ENCODE data around the gene RABEPK.
A peak's percentile ranks its signal among the peaks of the same experiment; 100 is the strongest.
"Not testable (repeated sequence)": the region's sequence is repeated elsewhere in the genome, so short reads cannot be mapped to it uniquely, and the experiment has no call there.

RABEPK gene

DNA sequence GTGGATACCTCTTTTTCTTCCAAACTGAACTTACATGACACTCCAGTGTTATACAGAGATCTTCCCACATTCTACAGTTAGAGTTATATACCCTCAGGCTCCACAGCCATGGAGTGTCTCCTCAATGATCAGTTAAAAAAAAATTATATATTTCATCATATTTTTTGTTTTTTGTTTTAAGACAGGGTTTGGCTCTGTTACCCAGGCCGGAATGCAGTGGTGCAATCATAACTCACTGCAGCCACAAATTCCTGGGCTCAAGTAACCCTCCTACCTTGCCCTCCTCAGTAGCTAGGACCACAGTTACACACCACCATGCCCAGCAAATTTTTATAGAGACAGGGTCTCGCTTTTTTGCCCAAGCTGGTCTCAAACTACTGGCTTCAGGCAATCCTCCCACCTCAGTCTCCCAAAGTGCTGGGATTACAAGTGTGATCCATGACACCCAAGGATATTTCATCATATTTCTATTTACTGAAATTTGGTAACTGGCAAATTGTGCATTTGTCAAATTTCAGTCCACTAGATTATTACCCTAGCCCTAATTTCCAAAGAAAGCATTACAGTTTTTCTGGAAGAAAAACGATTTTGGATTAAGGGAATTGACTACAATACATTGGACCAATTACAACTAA is 38.9 kb upstream of the RABEPK start:
- peak in 1 of 2 donors; percentile 49 for DNase-seq
- peaks cover 0 to 64% (median 20%) of the 10 kb centered on the region in 4 donors for H3K4me1 ChIP-seq
- intact Hi-C loops (cut with DNase I; ENCODE audit: low total_unique reads) = no loop called here
- no peaks in the 10 kb centered on the region for H3K27me3 ChIP-seq
- no peak overlapping the region for H3K4me3 ChIP-seq
- peaks cover 0 to 14% (median 11%) of the 10 kb centered on the region in 3 donors for H3K36me3 ChIP-seq
- peak overlapping the region; percentile 29 to 50 for H3K27ac ChIP-seq
- TF ChIP-seq, protein P1, sequence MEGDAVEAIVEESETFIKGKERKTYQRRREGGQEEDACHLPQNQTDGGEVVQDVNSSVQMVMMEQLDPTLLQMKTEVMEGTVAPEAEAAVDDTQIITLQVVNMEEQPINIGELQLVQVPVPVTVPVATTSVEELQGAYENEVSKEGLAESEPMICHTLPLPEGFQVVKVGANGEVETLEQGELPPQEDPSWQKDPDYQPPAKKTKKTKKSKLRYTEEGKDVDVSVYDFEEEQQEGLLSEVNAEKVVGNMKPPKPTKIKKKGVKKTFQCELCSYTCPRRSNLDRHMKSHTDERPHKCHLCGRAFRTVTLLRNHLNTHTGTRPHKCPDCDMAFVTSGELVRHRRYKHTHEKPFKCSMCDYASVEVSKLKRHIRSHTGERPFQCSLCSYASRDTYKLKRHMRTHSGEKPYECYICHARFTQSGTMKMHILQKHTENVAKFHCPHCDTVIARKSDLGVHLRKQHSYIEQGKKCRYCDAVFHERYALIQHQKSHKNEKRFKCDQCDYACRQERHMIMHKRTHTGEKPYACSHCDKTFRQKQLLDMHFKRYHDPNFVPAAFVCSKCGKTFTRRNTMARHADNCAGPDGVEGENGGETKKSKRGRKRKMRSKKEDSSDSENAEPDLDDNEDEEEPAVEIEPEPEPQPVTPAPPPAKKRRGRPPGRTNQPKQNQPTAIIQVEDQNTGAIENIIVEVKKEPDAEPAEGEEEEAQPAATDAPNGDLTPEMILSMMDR (IDR thresholded peaks at IDR 0.05) = no peak
- H3K9me3 ChIP-seq = no peaks in the 10 kb centered on the region

DNA sequence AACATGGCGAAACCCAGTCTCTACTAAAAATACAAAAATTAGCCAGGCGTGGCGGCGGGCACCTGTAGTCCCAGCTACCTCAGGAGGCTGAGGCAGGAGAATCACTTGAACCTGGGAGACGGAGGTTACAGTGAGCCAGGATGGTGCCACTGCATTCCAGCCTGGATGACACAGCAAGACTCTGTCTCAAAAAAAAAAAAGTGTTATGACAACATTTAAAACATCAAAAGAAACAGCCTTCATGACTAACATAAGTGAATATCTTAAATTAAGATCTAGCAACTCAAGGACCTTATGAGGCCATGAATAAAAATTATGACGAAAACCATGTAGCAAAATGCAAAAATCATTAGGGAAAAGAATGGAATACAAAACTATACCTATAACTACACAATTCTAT is 37.5 kb upstream of the RABEPK start:
- intact Hi-C loops (cut with DNase I; ENCODE audit: low total_unique reads); H3K27me3 ChIP-seq: not testable (repeated sequence)
- H3K27ac ChIP-seq = peak overlapping the region; percentile 37 to 50

DNA sequence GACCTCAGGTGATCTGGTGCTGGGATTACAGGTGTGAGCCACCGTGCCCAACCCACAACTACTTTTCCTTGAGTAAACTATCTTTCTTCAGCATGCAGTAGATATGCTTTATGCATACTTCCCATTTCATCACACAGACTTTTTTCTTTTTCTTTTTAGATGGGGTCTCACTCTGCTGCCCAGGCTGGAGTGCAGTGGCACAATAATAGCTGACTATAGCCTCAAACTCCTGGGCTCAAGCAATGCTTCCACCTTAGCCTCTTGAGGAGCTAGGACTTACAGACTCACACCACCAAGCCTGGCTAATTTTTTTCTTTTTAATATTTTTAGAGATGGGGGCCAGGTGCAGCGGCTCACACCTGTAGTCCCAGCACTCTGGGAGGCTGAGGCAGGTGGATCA is 33.6 kb upstream of the RABEPK start:
- Histone ChIP-seq H3K27ac (peak overlapping the region; percentile 57 to 74), H3K36me3 (peaks cover 15 to 27% (median 18%) of the 10 kb centered on the region in 3 donors), H3K4me3 (no peak overlapping the region), H3K4me1 (peaks cover 0 to 87% (median 14%) of the 10 kb centered on the region in 4 donors), H3K27me3 (no peaks in the 10 kb centered on the region), H3K9me3 (no peaks in the 10 kb centered on the region)
- no peak for DNase-seq
- intact Hi-C loops (cut with DNase I; ENCODE audit: low total_unique reads) = no loop called here
- TF ChIP-seq, protein P1 (IDR thresholded peaks at IDR 0.05) = no peak

More for the DNA sequence above, 37.5 kb upstream of the RABEPK start:
- not testable (repeated sequence) for DNase-seq, H3K9me3 ChIP-seq, H3K4me3 ChIP-seq, H3K36me3 ChIP-seq
- H3K4me1 ChIP-seq = peaks cover 0 to 79% (median 27%) of the 10 kb centered on the region in 4 donors

DNA sequence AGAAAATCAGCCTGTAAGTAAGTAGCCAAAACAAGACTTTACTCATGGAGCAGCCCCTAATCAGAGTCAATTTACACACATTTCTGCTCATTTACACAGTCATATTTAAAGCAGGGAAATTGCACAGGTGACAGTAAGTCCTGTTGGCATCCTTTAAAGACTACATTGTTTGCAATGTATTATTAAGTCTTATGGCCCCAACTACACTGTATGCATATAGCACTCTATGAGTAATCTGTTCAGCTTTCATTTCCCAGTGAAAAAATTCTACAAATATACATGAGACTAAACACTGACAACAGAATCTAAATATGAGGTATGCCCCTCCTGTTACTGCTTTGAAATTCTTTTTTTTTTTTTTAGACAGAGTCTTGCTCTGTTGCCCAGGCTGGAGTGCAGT is 30.4 kb upstream of the RABEPK start:
- Histone ChIP-seq H3K4me3 (no peak overlapping the region), H3K9me3 (no peaks in the 10 kb centered on the region), H3K36me3 (peaks cover 15 to 27% (median 18%) of the 10 kb centered on the region in 3 donors), H3K4me1 (peaks cover 0 to 92% (median 27%) of the 10 kb centered on the region in 4 donors), H3K27me3 (no peaks in the 10 kb centered on the region), H3K27ac (peak overlapping the region in 1 of 2 donors; percentile 0)
- TF ChIP-seq, protein P1 (IDR thresholded peaks at IDR 0.05) = no peak
- DNase-seq = no peak
- intact Hi-C loops (cut with DNase I; ENCODE audit: low total_unique reads) = no loop called here

DNA sequence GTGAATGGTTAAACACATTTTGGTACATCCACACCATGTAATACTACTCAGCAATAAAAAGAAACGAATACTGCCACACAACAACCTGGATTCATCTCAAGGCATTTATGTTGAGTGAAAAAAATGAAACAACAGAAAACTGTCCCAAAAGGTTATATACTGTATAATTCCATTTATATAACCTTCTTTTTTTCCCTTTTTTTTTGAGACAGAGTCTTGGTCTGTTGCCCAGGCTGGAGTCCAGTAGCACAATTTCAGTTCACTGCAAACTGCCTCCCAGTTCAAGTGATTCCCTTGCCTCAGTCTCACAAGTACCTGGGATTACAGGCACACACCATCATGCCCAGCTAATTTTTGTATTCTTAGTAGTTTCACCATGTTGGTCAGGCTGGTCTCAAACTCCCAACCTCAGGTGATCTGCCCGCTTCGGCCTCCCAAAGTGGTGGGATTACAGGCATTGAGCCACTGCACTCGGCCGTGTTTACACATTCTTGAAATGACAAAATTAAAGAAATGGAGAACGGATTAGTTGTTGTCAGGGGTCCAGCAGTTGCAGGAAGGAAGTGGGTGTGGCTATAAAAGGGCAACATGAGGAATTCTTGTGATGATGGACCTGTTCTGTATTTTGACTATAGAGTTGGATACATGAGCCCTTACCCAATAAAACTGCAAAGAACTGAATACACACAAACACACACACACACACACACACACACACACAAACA is 28.1 kb upstream of the RABEPK start:
- DNase-seq = no peak
- intact Hi-C loops (cut with DNase I; ENCODE audit: low total_unique reads) = no loop called here
- TF ChIP-seq, protein P1 (IDR thresholded peaks at IDR 0.05) = no peak
- peak overlapping the region; percentile 18 to 38 for H3K27ac ChIP-seq
- peaks cover 0 to 81% (median 24%) of the 10 kb centered on the region in 4 donors for H3K4me1 ChIP-seq
- H3K27me3 ChIP-seq = no peaks in the 10 kb centered on the region
- H3K4me3 ChIP-seq = no peak overlapping the region
- no peaks in the 10 kb centered on the region for H3K9me3 ChIP-seq
- H3K36me3 ChIP-seq = peaks cover 15 to 27% (median 18%) of the 10 kb centered on the region in 3 donors

DNA sequence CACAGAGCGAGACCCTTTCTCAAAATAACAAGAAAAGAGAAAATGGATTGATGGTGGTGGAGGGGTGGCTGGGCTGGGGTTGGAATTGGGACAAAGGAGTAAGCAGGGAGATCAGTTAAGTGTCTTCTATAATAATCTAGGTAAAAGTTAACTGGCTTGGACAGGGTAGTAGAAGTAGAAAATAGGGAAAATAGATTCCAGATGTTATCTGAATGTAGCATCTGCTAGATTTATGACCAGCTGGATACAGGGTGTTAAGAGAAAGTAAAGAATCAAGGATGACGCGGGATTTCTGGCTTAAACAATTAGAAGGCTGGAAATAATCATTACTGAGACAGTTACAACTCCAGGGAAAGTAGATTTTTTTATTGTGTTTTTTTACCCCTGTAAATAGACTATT is 23.7 kb upstream of the RABEPK start:
- TF ChIP-seq, protein P1 (IDR thresholded peaks at IDR 0.05) = no peak
- Histone ChIP-seq H3K9me3 (no peaks in the 10 kb centered on the region), H3K27me3 (no peaks in the 10 kb centered on the region), H3K27ac (peak overlapping the region in 1 of 2 donors; percentile 24), H3K36me3 (no peaks in the 10 kb centered on the region), H3K4me3 (no peak overlapping the region), H3K4me1 (peaks cover 0 to 62% (median 24%) of the 10 kb centered on the region in 4 donors)
- DNase-seq = no peak
- intact Hi-C loops (cut with DNase I; ENCODE audit: low total_unique reads) = no loop called here
